A549 (cell line): ENCODE measurements around the gene C14orf132.

Source experiments
- ATOH8 ChIP-seq: fragments of 250-450 bp; sonication (Bioruptor Pico); IDR thresholded peaks from 2 replicates; pipeline ENCODE4 v1.5.0; 2020; ENCODE audit warnings: low read depth, mild to moderate bottlenecking, moderate library complexity
- CHD2 ChIP-seq: fragments of 150-350 bp; IDR thresholded peaks from 2 replicates; pipeline ENCODE4 v1.6.1; 2014; ENCODE audit warnings: low read length; ENCODE audit not compliant: partially characterized antibody
- EP300 ChIP-seq, 2 experiments: fragments of >200 bp; sonication (Bioruptor Twin); formaldehyde crosslinking; IDR thresholded peaks; 2 replicates in 1 of 2; 3 replicates in 1 of 2; pipeline ENCODE4 v1.6.1; 2016 to 2017
- HOXA7 ChIP-seq: fragments of 250-450 bp; sonication (Bioruptor Pico); IDR thresholded peaks from 2 replicates; pipeline ENCODE4 v1.5.0; 2020; ENCODE audit warnings: mild to moderate bottlenecking, moderate library complexity
- RAD21 ChIP-seq, 2 experiments: fragments of >200 bp in 1 of 2; sonication (Bioruptor Twin) in 1 of 2; formaldehyde crosslinking in 1 of 2; IDR thresholded peaks in 1 of 2; conservative IDR thresholded peaks in 1 of 2; 2 replicates in 1 of 2; 3 replicates in 1 of 2; pipeline ENCODE4 v1.6.1; 2012 to 2018; ENCODE audit warnings: inconsistent platforms in 1 of 2
- RARB ChIP-seq: fragments of 250-450 bp; sonication (Bioruptor Pico); IDR thresholded peaks from 2 replicates; pipeline ENCODE4 v1.8.0; 2021; ENCODE audit warnings: mild to moderate bottlenecking, moderate library complexity
- REST ChIP-seq: fragments of 200-600 bp; sonication (generic); IDR thresholded peaks from 2 replicates; pipeline ENCODE4 v1.6.1; 2016; ENCODE audit warnings: antibody characterized with exemption, mild to moderate bottlenecking, moderate library complexity
- ZFP36 ChIP-seq: fragments of 450-650 bp; IDR thresholded peaks from 2 replicates; pipeline ENCODE4 v1.6.1; 2014; ENCODE audit warnings: borderline replicate concordance; ENCODE audit not compliant: partially characterized antibody
- TF ChIP-seq, protein P1 (sequence below): fragments of 450-650 bp; IDR thresholded peaks from 2 replicates; pipeline ENCODE4 v1.6.1; 2014; ENCODE audit warnings: antibody characterized with exemption
- TF ChIP-seq, protein P2 (sequence below): fragments of >200 bp; sonication (Bioruptor Twin); formaldehyde crosslinking; IDR thresholded peaks from 3 replicates; pipeline ENCODE4 v1.5.1; 2016
- TF ChIP-seq, protein P3 (sequence below): fragments of >200 bp; sonication (Bioruptor Twin); formaldehyde crosslinking; IDR thresholded peaks from 3 replicates; pipeline ENCODE4 v1.6.1; 2016

GRCh38 chr14:96016501-96017160 lies 22.5 kb upstream of the C14orf132 start:
- TF ChIP-seq, protein P1, sequence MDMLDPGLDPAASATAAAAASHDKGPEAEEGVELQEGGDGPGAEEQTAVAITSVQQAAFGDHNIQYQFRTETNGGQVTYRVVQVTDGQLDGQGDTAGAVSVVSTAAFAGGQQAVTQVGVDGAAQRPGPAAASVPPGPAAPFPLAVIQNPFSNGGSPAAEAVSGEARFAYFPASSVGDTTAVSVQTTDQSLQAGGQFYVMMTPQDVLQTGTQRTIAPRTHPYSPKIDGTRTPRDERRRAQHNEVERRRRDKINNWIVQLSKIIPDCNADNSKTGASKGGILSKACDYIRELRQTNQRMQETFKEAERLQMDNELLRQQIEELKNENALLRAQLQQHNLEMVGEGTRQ, result no peak
- no peak for TF ChIP-seq RARB
- TF ChIP-seq, protein P2, sequence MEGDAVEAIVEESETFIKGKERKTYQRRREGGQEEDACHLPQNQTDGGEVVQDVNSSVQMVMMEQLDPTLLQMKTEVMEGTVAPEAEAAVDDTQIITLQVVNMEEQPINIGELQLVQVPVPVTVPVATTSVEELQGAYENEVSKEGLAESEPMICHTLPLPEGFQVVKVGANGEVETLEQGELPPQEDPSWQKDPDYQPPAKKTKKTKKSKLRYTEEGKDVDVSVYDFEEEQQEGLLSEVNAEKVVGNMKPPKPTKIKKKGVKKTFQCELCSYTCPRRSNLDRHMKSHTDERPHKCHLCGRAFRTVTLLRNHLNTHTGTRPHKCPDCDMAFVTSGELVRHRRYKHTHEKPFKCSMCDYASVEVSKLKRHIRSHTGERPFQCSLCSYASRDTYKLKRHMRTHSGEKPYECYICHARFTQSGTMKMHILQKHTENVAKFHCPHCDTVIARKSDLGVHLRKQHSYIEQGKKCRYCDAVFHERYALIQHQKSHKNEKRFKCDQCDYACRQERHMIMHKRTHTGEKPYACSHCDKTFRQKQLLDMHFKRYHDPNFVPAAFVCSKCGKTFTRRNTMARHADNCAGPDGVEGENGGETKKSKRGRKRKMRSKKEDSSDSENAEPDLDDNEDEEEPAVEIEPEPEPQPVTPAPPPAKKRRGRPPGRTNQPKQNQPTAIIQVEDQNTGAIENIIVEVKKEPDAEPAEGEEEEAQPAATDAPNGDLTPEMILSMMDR, result no peak
- TF ChIP-seq, protein P3, sequence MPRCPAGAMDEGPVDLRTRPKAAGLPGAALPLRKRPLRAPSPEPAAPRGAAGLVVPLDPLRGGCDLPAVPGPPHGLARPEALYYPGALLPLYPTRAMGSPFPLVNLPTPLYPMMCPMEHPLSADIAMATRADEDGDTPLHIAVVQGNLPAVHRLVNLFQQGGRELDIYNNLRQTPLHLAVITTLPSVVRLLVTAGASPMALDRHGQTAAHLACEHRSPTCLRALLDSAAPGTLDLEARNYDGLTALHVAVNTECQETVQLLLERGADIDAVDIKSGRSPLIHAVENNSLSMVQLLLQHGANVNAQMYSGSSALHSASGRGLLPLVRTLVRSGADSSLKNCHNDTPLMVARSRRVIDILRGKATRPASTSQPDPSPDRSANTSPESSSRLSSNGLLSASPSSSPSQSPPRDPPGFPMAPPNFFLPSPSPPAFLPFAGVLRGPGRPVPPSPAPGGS, result no peak
- no peak for TF ChIP-seq RAD21 (conservative IDR thresholded peaks at IDR 0.05 in 1 of 2, IDR thresholded peaks at IDR 0.05 in 1 of 2)
- TF ChIP-seq CHD2, result no peak
- no peak for TF ChIP-seq HOXA7 (CRISPR knock-in tag)
- no peak for TF ChIP-seq REST
- no peak for TF ChIP-seq ATOH8
- no peak for TF ChIP-seq EP300 (IDR thresholded peaks at IDR 0.05)
- TF ChIP-seq ZFP36, result no peak
